Measurements from ENCODE around the gene GRK2. TPM values are rescaled to one million over a fixed set of nuclear protein-coding genes. Genes with fewer than 3 reads are reported as not detected.

The GRK2 gene
- total and polyA plus RNA-seq, 2 donors (not counting 1 experiment from before 2014, with no cell fraction given) = 20.1 to 28.9 TPM

GRCh38 chr11:67281552-67282150, 15.4 kb downstream of the GRK2 start:
- Histone ChIP-seq H2AFZ (ENCODE audit: low read length) (no peak overlapping the region), H3K27ac (ENCODE audit: insufficient read depth, low read length) (no peak overlapping the region), H3K27me3 (ENCODE audit: control insufficient read depth, insufficient read depth, low read length) (no peaks in the 10 kb centered on the region), H3K9ac (ENCODE audit: insufficient read depth, low read length) (no peak overlapping the region), H3K9me3 (ENCODE audit: control insufficient read depth, insufficient read depth, low read depth, low read length) (no peaks in the 10 kb centered on the region), H3K4me3 (replicated peaks in 1 of 4; ENCODE audit: control extremely low read depth in 1 of 4, insufficient read depth in 1 of 4, low read depth in 3 of 4, low read length in 4 of 4) (no peak overlapping the region), H3K4me1 (ENCODE audit: control insufficient read depth, extremely low read depth, insufficient read depth, low read length) (peaks cover 13% of the 10 kb centered on the region), H3K4me2 (ENCODE audit: extremely low read depth, insufficient read depth, low read length) (no peak overlapping the region), H4K20me1 (ENCODE audit: control insufficient read depth, extremely low read depth, insufficient read depth, low read length) (no peaks in the 10 kb centered on the region), H3K79me2 (ENCODE audit: control insufficient read depth, insufficient read depth, low read length) (peaks cover 4% of the 10 kb centered on the region), H3K36me3 (ENCODE audit: control insufficient read depth, insufficient read depth, low read length) (peaks cover 41% of the 10 kb centered on the region)
- TF ChIP-seq CTCF (conservative IDR thresholded peaks at IDR 0.05 in 1 of 2, IDR thresholded peaks at IDR 0.05 in 1 of 2; ENCODE audit: low read depth in 1 of 2, low read length in 2 of 2) (no peak), EZH2 (IDR thresholded peaks at IDR 0.05; ENCODE audit: low read length, missing control alignments) (no peak)
- no peak for DNase-seq (ENCODE audit: low read depth in 2 of 2)

- Histone ChIP-seq H3K9ac (ENCODE audit: insufficient read depth, low read length) (no peak overlapping the region), H3K79me2 (ENCODE audit: control insufficient read depth, insufficient read depth, low read length) (peaks cover 4% of the 10 kb centered on the region), H4K20me1 (ENCODE audit: control insufficient read depth, extremely low read depth, insufficient read depth, low read length) (no peaks in the 10 kb centered on the region), H3K27me3 (ENCODE audit: control insufficient read depth, insufficient read depth, low read length) (no peaks in the 10 kb centered on the region), H3K36me3 (ENCODE audit: control insufficient read depth, insufficient read depth, low read length) (peaks cover 43% of the 10 kb centered on the region), H3K9me3 (ENCODE audit: control insufficient read depth, insufficient read depth, low read depth, low read length) (no peaks in the 10 kb centered on the region), H3K4me3 (replicated peaks in 1 of 4; ENCODE audit: control extremely low read depth in 1 of 4, insufficient read depth in 1 of 4, low read depth in 3 of 4, low read length in 4 of 4) (no peak overlapping the region), H3K4me1 (ENCODE audit: control insufficient read depth, extremely low read depth, insufficient read depth, low read length) (peaks cover 6% of the 10 kb centered on the region), H3K27ac (ENCODE audit: insufficient read depth, low read length) (no peak overlapping the region), H2AFZ (ENCODE audit: low read length) (no peak overlapping the region), H3K4me2 (ENCODE audit: extremely low read depth, insufficient read depth, low read length) (no peak overlapping the region)
- TF ChIP-seq CTCF (conservative IDR thresholded peaks at IDR 0.05 in 1 of 2, IDR thresholded peaks at IDR 0.05 in 1 of 2; ENCODE audit: low read depth in 1 of 2, low read length in 2 of 2) (no peak), EZH2 (IDR thresholded peaks at IDR 0.05; ENCODE audit: low read length, missing control alignments) (no peak)
- DNase-seq (ENCODE audit: low read depth in 2 of 2) = no peak
Observed at GRCh38 chr11:67282155-67282875, 16.0 kb downstream of the GRK2 start.

GRCh38 chr11:67282876-67283371, 16.7 kb downstream of the GRK2 start:
- H3K4me2 ChIP-seq (ENCODE audit: extremely low read depth, insufficient read depth, low read length) = no peak overlapping the region
- peaks cover 5% of the 10 kb centered on the region for H3K4me1 ChIP-seq (ENCODE audit: control insufficient read depth, extremely low read depth, insufficient read depth, low read length)
- H3K9me3 ChIP-seq (ENCODE audit: control insufficient read depth, insufficient read depth, low read depth, low read length) = no peaks in the 10 kb centered on the region
- peaks cover 43% of the 10 kb centered on the region for H3K36me3 ChIP-seq (ENCODE audit: control insufficient read depth, insufficient read depth, low read length)
- no peaks in the 10 kb centered on the region for H4K20me1 ChIP-seq (ENCODE audit: control insufficient read depth, extremely low read depth, insufficient read depth, low read length)
- no peak overlapping the region for H3K27ac ChIP-seq (ENCODE audit: insufficient read depth, low read length)
- no peak overlapping the region for H3K9ac ChIP-seq (ENCODE audit: insufficient read depth, low read length)
- TF ChIP-seq CTCF (conservative IDR thresholded peaks at IDR 0.05 in 1 of 2, IDR thresholded peaks at IDR 0.05 in 1 of 2; ENCODE audit: low read depth in 1 of 2, low read length in 2 of 2) (no peak), EZH2 (IDR thresholded peaks at IDR 0.05; ENCODE audit: low read length, missing control alignments) (no peak)
- no peaks in the 10 kb centered on the region for H3K27me3 ChIP-seq (ENCODE audit: control insufficient read depth, insufficient read depth, low read length)
- DNase-seq (ENCODE audit: low read depth in 2 of 2) = no peak
- peaks cover 1% of the 10 kb centered on the region for H3K79me2 ChIP-seq (ENCODE audit: control insufficient read depth, insufficient read depth, low read length)
- H2AFZ ChIP-seq (ENCODE audit: low read length) = no peak overlapping the region
- H3K4me3 ChIP-seq (replicated peaks in 1 of 4; ENCODE audit: control extremely low read depth in 1 of 4, insufficient read depth in 1 of 4, low read depth in 3 of 4, low read length in 4 of 4) = no peak overlapping the region
